Osteoblast (primary cell): ENCODE results near the gene MRPS18A. TPM values are rescaled to one million over a fixed set of nuclear protein-coding genes. Genes with fewer than 3 reads are reported as not detected.
A peak's percentile ranks its signal among the peaks of the same experiment; 100 is the strongest.

Source experiments
- DNase-seq: peaks from one replicate; pipeline ENCODE4 v3.0.0; 2011; ENCODE audit warnings: low spot score, mixed read lengths; ENCODE audit not compliant: insufficient read length; ENCODE audit errors: missing footprints
- H2AFZ ChIP-seq: 2 replicates; pipeline ENCODE4 v1.6.0; 2011; ENCODE audit warnings: mild to moderate bottlenecking, low read length
- H3K27ac ChIP-seq: 2 replicates; pipeline ENCODE4 v1.5.1; 2011; ENCODE audit warnings: mild to moderate bottlenecking, low read depth, low read length, moderate library complexity
- H3K27me3 ChIP-seq: 2 replicates; pipeline ENCODE4 v1.6.0; 2012; ENCODE audit warnings: mild to moderate bottlenecking, control low read depth, inconsistent platforms, low read length, moderate library complexity; ENCODE audit not compliant: insufficient read depth
- H3K36me3 ChIP-seq: 2 replicates; pipeline ENCODE4 v1.5.1; 2011; ENCODE audit warnings: mild to moderate bottlenecking, low read length, control low read depth, moderate library complexity; ENCODE audit not compliant: insufficient read depth
- H3K4me1 ChIP-seq: 2 replicates; pipeline ENCODE4 v1.5.1; 2011; ENCODE audit warnings: mild to moderate bottlenecking, low read length, control low read depth, moderate library complexity; ENCODE audit not compliant: insufficient read depth
- H3K4me2 ChIP-seq: 2 replicates; pipeline ENCODE4 v1.6.0; 2011; ENCODE audit warnings: mild to moderate bottlenecking, low read length; ENCODE audit not compliant: insufficient read depth
- H3K4me3 ChIP-seq: fragments of 200-600 bp; sonication (generic); 3 replicates; pipeline ENCODE4 v1.5.1; 2012; ENCODE audit warnings: mild to moderate bottlenecking, low read length, inconsistent platforms; ENCODE audit not compliant: insufficient read depth
- H3K79me2 ChIP-seq: 2 replicates; pipeline ENCODE4 v1.6.0; 2012; ENCODE audit warnings: mild to moderate bottlenecking, low read length, control low read depth, inconsistent platforms; ENCODE audit not compliant: insufficient read depth
- H3K9me3 ChIP-seq: 2 replicates; pipeline ENCODE4 v1.5.1; 2011; ENCODE audit warnings: low read depth, low read length, control low read depth
- H4K20me1 ChIP-seq: 2 replicates; pipeline ENCODE4 v1.6.0; 2012; ENCODE audit warnings: mild to moderate bottlenecking, low read length, control low read depth; ENCODE audit not compliant: insufficient read depth
- total RNA-seq: library from RNA; depleted of rRNA; stranded (reverse); fragments of >200 nt; gene quantifications from 2 replicates; pipeline ENCODE4 v1.2.3, GENCODE V29; 2012
- TF ChIP-seq, protein P1 (sequence below): IDR thresholded peaks from 2 replicates; pipeline ENCODE4 v1.5.1; 2011; ENCODE audit warnings: mild to moderate bottlenecking, low read depth, low read length, moderate library complexity; ENCODE audit errors: extremely low read depth

The MRPS18A gene
- total RNA-seq, 1 donor: 27.5 TPM

- DNase-seq: no peak
- Histone ChIP-seq H3K79me2 (no peaks in the 10 kb centered on the region), H3K4me1 (peaks cover 19% of the 10 kb centered on the region), H3K4me2 (no peak overlapping the region), H4K20me1 (no peaks in the 10 kb centered on the region), H3K27ac (no peak overlapping the region), H3K4me3 (no peak overlapping the region), H3K36me3 (no peaks in the 10 kb centered on the region), H2AFZ (no peak overlapping the region), H3K9me3 (no peaks in the 10 kb centered on the region), H3K27me3 (no peaks in the 10 kb centered on the region)
- TF ChIP-seq, protein P1, sequence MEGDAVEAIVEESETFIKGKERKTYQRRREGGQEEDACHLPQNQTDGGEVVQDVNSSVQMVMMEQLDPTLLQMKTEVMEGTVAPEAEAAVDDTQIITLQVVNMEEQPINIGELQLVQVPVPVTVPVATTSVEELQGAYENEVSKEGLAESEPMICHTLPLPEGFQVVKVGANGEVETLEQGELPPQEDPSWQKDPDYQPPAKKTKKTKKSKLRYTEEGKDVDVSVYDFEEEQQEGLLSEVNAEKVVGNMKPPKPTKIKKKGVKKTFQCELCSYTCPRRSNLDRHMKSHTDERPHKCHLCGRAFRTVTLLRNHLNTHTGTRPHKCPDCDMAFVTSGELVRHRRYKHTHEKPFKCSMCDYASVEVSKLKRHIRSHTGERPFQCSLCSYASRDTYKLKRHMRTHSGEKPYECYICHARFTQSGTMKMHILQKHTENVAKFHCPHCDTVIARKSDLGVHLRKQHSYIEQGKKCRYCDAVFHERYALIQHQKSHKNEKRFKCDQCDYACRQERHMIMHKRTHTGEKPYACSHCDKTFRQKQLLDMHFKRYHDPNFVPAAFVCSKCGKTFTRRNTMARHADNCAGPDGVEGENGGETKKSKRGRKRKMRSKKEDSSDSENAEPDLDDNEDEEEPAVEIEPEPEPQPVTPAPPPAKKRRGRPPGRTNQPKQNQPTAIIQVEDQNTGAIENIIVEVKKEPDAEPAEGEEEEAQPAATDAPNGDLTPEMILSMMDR: no peak
These were observed 25.0 kb upstream of the MRPS18A start for GRCh38 chr6:43712579-43712978.

- no peaks in the 10 kb centered on the region for H3K9me3 ChIP-seq
- H3K4me1 ChIP-seq: peaks cover 19% of the 10 kb centered on the region
- H2AFZ ChIP-seq: no peak overlapping the region
- DNase-seq: no peak
- H3K4me3 ChIP-seq: no peak overlapping the region
- no peaks in the 10 kb centered on the region for H3K79me2 ChIP-seq
- TF ChIP-seq, protein P1: no peak
- H3K27ac ChIP-seq: no peak overlapping the region
- no peaks in the 10 kb centered on the region for H3K27me3 ChIP-seq
- no peaks in the 10 kb centered on the region for H3K36me3 ChIP-seq
- H4K20me1 ChIP-seq: no peaks in the 10 kb centered on the region
- no peak overlapping the region for H3K4me2 ChIP-seq
These were observed 23.0 kb upstream of the MRPS18A start for GRCh38 chr6:43710576-43710975.

DNA sequence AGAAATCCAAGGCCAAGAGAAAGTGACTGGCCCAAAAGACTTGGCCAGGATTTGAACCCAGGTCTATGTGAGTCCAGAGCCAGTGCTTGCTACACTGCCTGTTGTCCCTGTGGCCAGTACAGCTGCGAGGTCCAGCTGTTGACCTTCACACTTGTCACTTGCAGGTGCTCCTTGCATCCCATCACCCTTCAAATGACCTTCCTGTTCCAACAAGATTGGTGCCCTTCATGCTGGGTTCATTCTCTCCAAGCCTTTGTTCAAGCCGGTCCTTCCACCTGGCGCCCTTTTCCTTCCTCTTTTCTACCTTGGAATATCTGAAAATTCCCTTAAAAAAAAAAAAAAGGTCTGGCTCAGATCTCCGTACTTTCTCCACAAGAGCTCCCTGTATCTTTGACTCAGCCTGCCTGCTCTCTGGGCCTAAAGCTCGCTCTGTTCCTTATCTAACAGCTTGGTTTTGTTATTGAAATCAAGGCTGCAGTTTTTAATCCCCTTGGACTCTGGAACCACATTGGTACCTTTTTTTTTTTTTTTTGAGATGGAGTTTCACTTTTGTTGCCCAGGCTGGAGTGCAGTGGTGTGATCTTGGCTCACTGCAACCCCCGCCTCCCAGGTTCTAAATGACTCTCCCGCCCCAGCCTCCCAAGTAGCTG lies 22.2 kb upstream of the MRPS18A start:
- Histone ChIP-seq H3K79me2 (no peaks in the 10 kb centered on the region), H3K4me2 (peak overlapping the region; percentile 26), H3K36me3 (no peaks in the 10 kb centered on the region), H2AFZ (no peak overlapping the region), H3K4me1 (peaks cover 19% of the 10 kb centered on the region), H4K20me1 (no peaks in the 10 kb centered on the region), H3K27ac (peak overlapping the region; percentile 27), H3K27me3 (no peaks in the 10 kb centered on the region), H3K9me3 (no peaks in the 10 kb centered on the region), H3K4me3 (no peak overlapping the region)
- TF ChIP-seq, protein P1: no peak
- no peak for DNase-seq

- Histone ChIP-seq H3K9me3 (no peaks in the 10 kb centered on the region), H4K20me1 (no peaks in the 10 kb centered on the region), H3K4me1 (peaks cover 15% of the 10 kb centered on the region), H3K4me3 (no peak overlapping the region), H3K79me2 (no peaks in the 10 kb centered on the region), H3K27ac (peak overlapping the region; percentile 35), H3K27me3 (no peaks in the 10 kb centered on the region), H2AFZ (no peak overlapping the region), H3K36me3 (no peaks in the 10 kb centered on the region), H3K4me2 (peak overlapping the region; percentile 34)
- DNase-seq: peak; percentile 88
- TF ChIP-seq, protein P1: no peak
These were observed 21.5 kb upstream of the MRPS18A start for GRCh38 chr6:43708860-43709653.
